CD1c-positive myeloid dendritic cell (primary cell): ENCODE data around the gene PGAM4.
"Not testable (repeated sequence)": the region's sequence is repeated elsewhere in the genome, so short reads cannot be mapped to it uniquely, and the experiment has no call there.

Source experiments
- DNase-seq: peaks from one replicate; pipeline ENCODE4 v3.0.0-alpha.2; 2016; ENCODE audit errors: extremely low spot score

The PGAM4 gene

DNA sequence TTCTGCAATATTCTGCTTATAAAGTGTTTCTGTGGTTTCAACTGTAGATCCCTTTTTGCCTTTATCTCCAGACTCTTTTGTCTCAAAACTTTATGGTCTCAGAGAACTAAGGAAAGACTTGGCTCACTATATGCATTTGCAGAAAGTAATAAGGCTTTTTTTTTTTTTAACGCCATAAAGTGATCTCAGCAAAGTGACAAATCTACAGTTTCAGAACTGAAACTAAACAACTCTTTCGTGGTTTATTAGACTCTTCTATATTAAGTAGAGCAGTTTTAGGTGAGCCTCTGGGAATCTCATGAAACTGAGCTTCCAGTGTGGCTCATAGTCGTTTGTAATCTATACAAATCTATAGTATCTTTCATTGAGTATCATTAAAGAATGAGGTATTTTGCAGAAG lies 43.7 kb downstream of the PGAM4 start:
- no peak for DNase-seq

DNA sequence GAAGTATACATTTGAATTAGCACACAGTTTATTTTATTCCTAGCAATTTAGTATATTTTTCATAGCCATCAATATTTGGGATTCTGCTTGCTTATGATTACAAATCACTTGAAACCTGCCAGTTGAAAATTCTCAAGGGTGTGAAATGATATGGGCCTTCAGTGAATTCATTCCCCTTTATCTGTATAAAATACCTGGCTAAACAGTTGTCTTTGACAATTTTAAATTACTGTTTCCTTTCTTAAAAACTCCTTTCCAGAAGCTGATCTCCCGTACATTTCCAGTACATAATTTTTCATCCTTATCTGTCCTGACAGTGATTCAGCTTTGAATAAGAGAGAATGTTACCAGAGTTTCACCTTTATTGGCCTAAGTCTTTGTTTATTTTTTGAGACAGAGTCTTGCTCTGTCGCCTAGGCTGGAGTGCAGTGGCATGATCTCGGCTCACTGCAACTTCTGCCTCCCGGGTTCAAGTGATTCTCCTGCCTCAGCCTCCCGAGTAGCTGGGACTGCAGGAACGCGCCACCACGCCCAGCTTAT lies 45.0 kb downstream of the PGAM4 start:
- DNase-seq: no peak

DNA sequence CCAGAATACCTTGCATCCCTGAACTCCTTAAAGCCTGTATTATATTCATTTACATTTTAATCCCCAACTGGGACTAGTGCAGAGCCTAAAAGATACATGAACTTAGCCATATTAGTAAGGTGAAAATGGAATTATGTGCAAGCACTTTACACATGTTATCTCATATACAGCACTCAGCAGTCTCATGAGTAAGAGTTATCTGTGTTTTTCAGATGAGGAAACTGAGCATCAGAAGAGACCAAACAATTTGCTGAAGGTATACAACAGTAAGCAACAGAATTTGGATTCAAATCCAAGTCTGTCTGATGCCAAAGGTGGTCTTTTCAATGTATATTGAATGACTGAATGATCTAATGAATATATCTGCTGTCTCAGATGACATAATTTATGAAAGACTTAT lies 46.7 kb downstream of the PGAM4 start:
- no peak for DNase-seq

DNA sequence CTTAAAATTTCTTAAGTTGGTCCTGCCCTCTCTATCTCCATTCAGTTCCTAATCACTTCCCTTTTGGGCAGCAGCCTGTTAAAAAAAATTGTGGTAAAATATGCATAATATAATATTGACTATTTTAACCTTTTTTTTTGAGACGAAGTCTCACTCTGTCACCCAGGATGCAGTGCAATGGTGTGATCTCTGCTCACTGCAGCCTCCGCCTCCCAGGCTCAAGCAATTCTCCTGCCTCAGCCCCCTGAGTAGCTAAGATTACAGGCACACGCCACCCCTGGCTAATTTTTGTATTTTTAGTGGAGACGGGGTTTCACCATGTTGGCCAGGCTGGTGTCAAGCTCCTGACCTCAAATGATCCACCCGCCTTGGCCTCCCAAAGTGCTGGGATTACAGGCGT lies 50.1 kb downstream of the PGAM4 start:
- not testable (repeated sequence) for DNase-seq

DNA sequence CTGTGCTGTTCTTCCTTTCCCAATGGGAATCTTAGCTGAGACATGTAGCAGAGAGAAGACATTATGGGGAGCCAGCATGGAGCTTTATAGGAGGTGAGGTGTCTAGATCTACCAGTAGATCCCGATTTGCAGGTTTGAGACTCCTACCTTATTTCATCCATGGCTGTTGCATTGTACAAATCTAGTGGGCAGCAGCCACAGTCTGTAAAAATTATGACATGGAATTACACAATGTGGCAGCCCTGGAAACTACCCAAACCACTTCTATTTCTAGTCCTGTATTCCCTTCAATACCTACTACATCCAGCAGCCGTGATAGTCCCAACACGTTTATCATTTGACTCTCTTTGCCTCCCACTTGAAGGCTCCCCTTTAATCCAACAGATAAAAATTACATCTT lies 50.9 kb downstream of the PGAM4 start:
- no peak for DNase-seq
